B cell (primary cell): Measurements from ENCODE around the gene PRMT6. TPM values are rescaled to one million over a fixed set of nuclear protein-coding genes. Genes with fewer than 3 reads are reported as not detected.

ENCODE experiments used
- ATAC-seq: fragments of 200-7000 bp; cut with Tn5 transposase; one replicate; pipeline ENCODE4 v1.10.0; 2021; ENCODE audit warnings: low read depth, mild to moderate bottlenecking, moderate number of reproducible peaks, moderate library complexity
- CTCF ChIA-PET: fragments of 350-600 bp; sonication (Branson Sonifier 250); formaldehyde crosslinking; loops from one replicate; lab custom pipeline; 2021; ENCODE audit warnings: antibody characterized with exemption, inconsistent platforms; lab: Charles Lee
- POLR2A ChIA-PET: fragments of 350-600 bp; sonication (Branson Sonifier 250); formaldehyde crosslinking; loops from one replicate; lab custom pipeline; 2021; ENCODE audit warnings: antibody characterized with exemption; lab: Charles Lee
- DNase-seq: peaks from one replicate; pipeline ENCODE4 v3.0.0; 2013
- H2AFZ ChIP-seq: 2 replicates; pipeline ENCODE4 v1.6.1; 2012; ENCODE audit warnings: mild to moderate bottlenecking, low read depth, low read length; ENCODE audit not compliant: insufficient read depth, poor library complexity, severe bottlenecking
- H3K27ac ChIP-seq, 2 donors: 1 replicate in 1 of 2; 2 replicates in 1 of 2; pipeline ENCODE4 v1.5.1; 2012 to 2013; ENCODE audit warnings: low read length in 2 of 2, mild to moderate bottlenecking in 2 of 2, moderate library complexity in 1 of 2
- H3K27me3 ChIP-seq, 4 experiments: fragments of 200-600 bp in 1 of 4; sonication (generic) in 1 of 4; replicated peaks in 1 of 4; 1 replicate in 2 of 4; 2 replicates in 2 of 4; pipeline versions ENCODE4 v1.6.1 to v1.7.0; 2013 to 2016; ENCODE audit warnings: low read length in 3 of 4, mild to moderate bottlenecking in 2 of 4, mixed read lengths in 1 of 4, moderate library complexity in 1 of 4; ENCODE audit not compliant: insufficient read depth in 4 of 4, control insufficient read depth in 3 of 4; ENCODE audit errors: control extremely low read depth in 1 of 4
- H3K36me3 ChIP-seq, 2 experiments: replicated peaks in 1 of 2; 1 replicate in 1 of 2; 2 replicates in 1 of 2; pipeline versions ENCODE4 v1.6.1 to v1.7.1; 2013; ENCODE audit warnings: low read length in 1 of 2; ENCODE audit not compliant: insufficient read depth in 2 of 2, control insufficient read depth in 1 of 2; ENCODE audit errors: control extremely low read depth in 1 of 2, extremely low read depth in 1 of 2
- H3K4me1 ChIP-seq, 2 donors: fragments of 200-600 bp in 1 of 2; sonication (generic) in 1 of 2; 1 replicate in 1 of 2; 2 replicates in 1 of 2; pipeline versions ENCODE4 v1.5.1 to v1.6.1; 2013 to 2017; ENCODE audit warnings: low read length in 2 of 2; ENCODE audit not compliant: control insufficient read depth in 2 of 2, insufficient read depth in 2 of 2
- H3K4me2 ChIP-seq: replicated peaks from 2 replicates; pipeline ENCODE3; 2012; ENCODE audit warnings: mild to moderate bottlenecking, low read depth, low read length; ENCODE audit not compliant: poor library complexity, severe bottlenecking
- H3K4me3 ChIP-seq, 5 experiments: fragments of 200-600 bp in 1 of 5; sonication (generic) in 1 of 5; 1 replicate in 3 of 5; 2 replicates in 2 of 5; pipeline versions ENCODE4 v1.5.1 to v1.7.0; 2011 to 2016; ENCODE audit warnings: low read length in 4 of 5, mild to moderate bottlenecking in 4 of 5, low read depth in 2 of 5, control low read depth in 1 of 5, moderate library complexity in 1 of 5; ENCODE audit not compliant: insufficient read depth in 1 of 5; ENCODE audit errors: control extremely low read depth in 1 of 5, extremely low read depth in 1 of 5
- H3K79me2 ChIP-seq: fragments of 200-600 bp; sonication (generic); one replicate; pipeline ENCODE4 v1.6.0; 2016; ENCODE audit warnings: low read length; ENCODE audit not compliant: control insufficient read depth, insufficient read depth
- H3K9ac ChIP-seq: fragments of 200-600 bp; sonication (generic); 2 replicates; pipeline ENCODE4 v1.6.1; 2017; ENCODE audit warnings: mild to moderate bottlenecking, low read length, moderate library complexity
- H3K9me3 ChIP-seq, 3 donors: one replicate each; pipeline versions ENCODE4 v1.6.1 to v1.7.1; 2013; ENCODE audit warnings: low read length in 2 of 3; ENCODE audit not compliant: control insufficient read depth in 2 of 3, insufficient read depth in 1 of 3; ENCODE audit errors: control extremely low read depth in 1 of 3
- H4K20me1 ChIP-seq: 2 replicates; pipeline ENCODE4 v1.6.0; 2012; ENCODE audit warnings: mild to moderate bottlenecking, low read length; ENCODE audit not compliant: insufficient read depth, control insufficient read depth, poor library complexity, severe bottlenecking
- H3K27ac Mint-ChIP-seq: one replicate; pipeline ENCODE4 v1.8.0; 2021; ENCODE audit warnings: mixed read lengths
- H3K27me3 Mint-ChIP-seq: one replicate; pipeline ENCODE4 v1.8.0; 2021; ENCODE audit warnings: mixed read lengths
- H3K4me1 Mint-ChIP-seq: one replicate; pipeline ENCODE4 v1.8.0; 2021; ENCODE audit warnings: mixed read lengths
- H3K4me3 Mint-ChIP-seq: one replicate; pipeline ENCODE4 v1.8.0; 2021; ENCODE audit warnings: mixed read lengths
- H3K9me3 Mint-ChIP-seq: one replicate; pipeline ENCODE4 v1.8.0; 2022; ENCODE audit warnings: mixed read lengths; ENCODE audit not compliant: insufficient read depth
- CTCF ChIP-seq: fragments of 200-600 bp; IDR thresholded peaks from one replicate; pipeline ENCODE4 v1.8.0; 2022; ENCODE audit warnings: antibody characterized with exemption, mild to moderate bottlenecking
- EZH2 ChIP-seq: IDR thresholded peaks from 2 replicates; pipeline ENCODE4 v1.6.1; 2012; ENCODE audit warnings: borderline replicate concordance, low read depth, mild to moderate bottlenecking, moderate library complexity, low read length; ENCODE audit not compliant: insufficient read depth, poor library complexity, severe bottlenecking
- WGBS: methylation state at CpG from one replicate; pipeline ENCODE4 v1.1.5; 2013; ENCODE audit warnings: missing lambda C conversion rate; ENCODE audit not compliant: insufficient coverage; 5-methylcytosine and 5-hydroxymethylcytosine counted together
- intact Hi-C: fragments of 100-400 bp; cut with micrococcal nuclease; formaldehyde crosslinking; loops from one replicate; pipeline ENCODE4 v1.10.0; 2022
- polyA plus RNA-seq: library from polyadenylated mRNA; depleted of rRNA; stranded (reverse); fragments of >200 nt; gene quantifications from 2 replicates; pipeline ENCODE4 v1.2.3, GENCODE V29; 2012
- total RNA-seq, 2 donors: library from RNA; stranded (reverse); fragments of 120-200 nt in 1 of 2; gene quantifications; 1 replicate in 1 of 2; 2 replicates in 1 of 2; pipeline versions ENCODE4 v1.2.3 to v1.2.4, GENCODE V29; 2013 to 2022

Gene PRMT6
- total and polyA plus RNA-seq, 2 donors (not counting 1 experiment from before 2014, with no cell fraction given): 6.3 to 21.6 TPM

DNA sequence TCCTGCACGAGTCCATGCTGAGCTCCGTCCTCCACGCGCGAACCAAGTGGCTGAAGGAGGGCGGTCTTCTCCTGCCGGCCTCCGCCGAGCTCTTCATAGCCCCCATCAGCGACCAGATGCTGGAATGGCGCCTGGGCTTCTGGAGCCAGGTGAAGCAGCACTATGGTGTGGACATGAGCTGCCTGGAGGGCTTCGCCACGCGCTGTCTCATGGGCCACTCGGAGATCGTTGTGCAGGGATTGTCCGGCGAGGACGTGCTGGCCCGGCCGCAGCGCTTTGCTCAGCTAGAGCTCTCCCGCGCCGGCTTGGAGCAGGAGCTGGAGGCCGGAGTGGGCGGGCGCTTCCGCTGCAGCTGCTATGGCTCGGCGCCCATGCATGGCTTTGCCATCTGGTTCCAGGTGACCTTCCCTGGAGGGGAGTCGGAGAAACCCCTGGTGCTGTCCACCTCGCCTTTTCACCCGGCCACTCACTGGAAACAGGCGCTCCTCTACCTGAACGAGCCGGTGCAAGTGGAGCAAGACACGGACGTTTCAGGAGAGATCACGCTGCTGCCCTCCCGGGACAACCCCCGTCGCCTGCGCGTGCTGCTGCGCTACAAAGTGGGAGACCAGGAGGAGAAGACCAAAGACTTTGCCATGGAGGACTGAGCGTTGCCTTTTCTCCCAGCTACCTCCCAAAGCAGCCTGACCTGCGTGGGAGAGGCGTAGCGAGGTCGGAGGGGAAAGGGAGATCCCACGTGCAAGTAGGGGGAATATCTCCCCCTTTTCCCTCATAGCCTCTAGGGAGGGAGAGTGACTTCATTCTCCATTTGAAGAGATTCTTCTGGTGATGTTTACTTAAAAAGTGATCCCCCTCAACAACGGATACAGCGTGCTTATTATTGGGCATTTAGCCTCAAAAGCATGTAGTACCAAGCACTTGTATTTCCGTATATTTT, 991 bp downstream of the PRMT6 start:
- no peaks in the 10 kb centered on the region for H3K27me3 ChIP-seq
- peaks cover 28% of the 10 kb centered on the region for H3K4me1 Mint-ChIP-seq
- peak overlapping the region; percentile 79 to 80 for H3K27ac ChIP-seq
- DNase-seq: no peak
- intact Hi-C loops: loop anchor here (2.0 to 10.0 kb wide), 3 partner anchors 83 to 907 kb away; partner anchors contain the start of genes NTNG1 and VAV3
- peaks cover 18 to 21% of the 10 kb centered on the region in 2 donors for H3K4me1 ChIP-seq
- TF ChIP-seq CTCF (no peak), EZH2 (no peak)
- peaks cover 19% of the 10 kb centered on the region for H3K79me2 ChIP-seq
- H3K4me2 ChIP-seq: peak overlapping the region; percentile 84
- H3K9me3 Mint-ChIP-seq: no peaks in the 10 kb centered on the region
- no peaks in the 10 kb centered on the region for H3K27me3 Mint-ChIP-seq
- peaks cover 0 to 4% (median 0%) of the 10 kb centered on the region in 3 donors for H3K9me3 ChIP-seq
- peak overlapping the region; percentile 98 for H2AFZ ChIP-seq
- peak overlapping the region; percentile 99 for H3K4me3 Mint-ChIP-seq
- peak overlapping the region; percentile 73 to 100 (median 78) for H3K4me3 ChIP-seq
- peaks cover 3 to 11% of the 10 kb centered on the region in 2 experiments for H3K36me3 ChIP-seq
- no peaks in the 10 kb centered on the region for H4K20me1 ChIP-seq
- H3K9ac ChIP-seq: peak overlapping the region; percentile 87
- ChIA-PET CTCF (interaction anchor here (1.7 to 2.2 kb wide), 2 partner anchors 85 to 472 kb away, joined by 5 to 12 read pairs; no protein-coding TSS in a partner anchor), POLR2A (interaction anchor here (1.3 kb wide), 1 partner anchor 472 kb away, joined by 4 read pairs; no protein-coding TSS in a partner anchor)
- peak; percentile 18 for ATAC-seq
- peak overlapping the region; percentile 99 for H3K27ac Mint-ChIP-seq
- 1% methylated on average over 47 of the region's 55 CpGs for WGBS
